ENCODE measurements around the gene S1PR1. TPM values are rescaled to one million over a fixed set of nuclear protein-coding genes. Genes with fewer than 3 reads are reported as not detected.

The S1PR1 gene
- total RNA-seq, 1 experiment from 2014 or later: 1.1 TPM

DNA sequence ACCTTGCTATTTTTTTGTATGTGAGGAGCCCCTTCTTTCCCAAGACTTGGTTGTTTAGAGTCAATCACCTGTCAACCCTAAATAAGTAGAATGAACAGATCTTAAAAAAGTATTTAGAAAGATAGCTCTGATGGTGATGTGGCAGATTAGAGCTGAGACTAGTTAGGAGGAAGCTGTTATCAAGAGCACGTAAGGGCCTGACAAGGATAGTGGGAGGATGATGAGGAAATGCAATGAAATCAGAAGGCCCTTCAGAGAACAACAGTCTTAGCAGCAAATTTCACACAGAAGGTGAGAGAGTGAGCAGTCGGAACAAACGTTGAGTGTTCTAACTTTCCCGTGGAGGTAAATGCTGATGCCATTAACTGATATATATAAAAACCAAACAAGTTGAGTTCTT lies 15.9 kb upstream of the S1PR1 start:
- H3K9me3 ChIP-seq (ENCODE audit: low read depth, low read length, poor library complexity, severe bottlenecking): no peaks in the 10 kb centered on the region
- H3K27ac ChIP-seq (ENCODE audit: low read depth, low read length, poor library complexity, severe bottlenecking): no peak overlapping the region
- no peaks in the 10 kb centered on the region for H3K4me1 ChIP-seq (ENCODE audit: insufficient read depth, low read length, poor library complexity, severe bottlenecking)
- no peaks in the 10 kb centered on the region for H3K27me3 ChIP-seq (replicated peaks; ENCODE audit: insufficient read depth, low read depth, low read length, poor library complexity)
- ChIA-PET CTCF (interaction anchor here (0.6 kb wide), 1 partner anchor 15 kb away, joined by 3 read pairs; no protein-coding TSS in a partner anchor), POLR2A (ENCODE audit: low non-redundant PET) (no interaction called here)
- no peaks in the 10 kb centered on the region for H3K36me3 ChIP-seq (ENCODE audit: insufficient read depth, low read length, poor library complexity, severe bottlenecking)
- TF ChIP-seq EZH2 (IDR thresholded peaks at IDR 0.05; ENCODE audit: borderline replicate concordance, low read depth, low read length, poor library complexity, severe bottlenecking) (no peak), CTCF (conservative IDR thresholded peaks at IDR 0.05; ENCODE audit: low read depth, low read length) (no peak)
- intact Hi-C loops (cut with micrococcal nuclease; ENCODE audit: unreplicated experiment): no loop called here
- no peak for DNase-seq (ENCODE audit: low spot score)
- no TSS peak for BruUV-seq (replicated peaks)
- no peak overlapping the region for H3K4me3 ChIP-seq (ENCODE audit: low read depth, low read length, poor library complexity, severe bottlenecking)

- BruUV-seq (replicated peaks): no TSS peak
- no peaks in the 10 kb centered on the region for H3K36me3 ChIP-seq (ENCODE audit: insufficient read depth, low read length, poor library complexity, severe bottlenecking)
- no peaks in the 10 kb centered on the region for H3K9me3 ChIP-seq (ENCODE audit: low read depth, low read length, poor library complexity, severe bottlenecking)
- intact Hi-C loops (cut with micrococcal nuclease; ENCODE audit: unreplicated experiment): no loop called here
- TF ChIP-seq EZH2 (IDR thresholded peaks at IDR 0.05; ENCODE audit: borderline replicate concordance, low read depth, low read length, poor library complexity, severe bottlenecking) (no peak), CTCF (conservative IDR thresholded peaks at IDR 0.05; ENCODE audit: low read depth, low read length) (no peak)
- no peaks in the 10 kb centered on the region for H3K27me3 ChIP-seq (replicated peaks; ENCODE audit: insufficient read depth, low read depth, low read length, poor library complexity)
- no peak overlapping the region for H3K4me3 ChIP-seq (ENCODE audit: low read depth, low read length, poor library complexity, severe bottlenecking)
- ChIA-PET CTCF (no interaction called here), POLR2A (ENCODE audit: low non-redundant PET) (no interaction called here)
- H3K4me1 ChIP-seq (ENCODE audit: insufficient read depth, low read length, poor library complexity, severe bottlenecking): no peaks in the 10 kb centered on the region
- DNase-seq (ENCODE audit: low spot score): no peak
- no peak overlapping the region for H3K27ac ChIP-seq (ENCODE audit: low read depth, low read length, poor library complexity, severe bottlenecking)
Measured at GRCh38 chr1:101221945-101222429, 14.8 kb upstream of the S1PR1 start.

- H3K27ac ChIP-seq (ENCODE audit: low read depth, low read length, poor library complexity, severe bottlenecking): no peak overlapping the region
- H3K27me3 ChIP-seq (replicated peaks; ENCODE audit: insufficient read depth, low read depth, low read length, poor library complexity): no peaks in the 10 kb centered on the region
- CTCF ChIA-PET: no interaction called here
- intact Hi-C loops (cut with micrococcal nuclease; ENCODE audit: unreplicated experiment): no loop called here
- no peak for TF ChIP-seq CTCF (conservative IDR thresholded peaks at IDR 0.05; ENCODE audit: low read depth, low read length)
- no peak for TF ChIP-seq EZH2 (IDR thresholded peaks at IDR 0.05; ENCODE audit: borderline replicate concordance, low read depth, low read length, poor library complexity, severe bottlenecking)
- H3K4me3 ChIP-seq (ENCODE audit: low read depth, low read length, poor library complexity, severe bottlenecking): no peak overlapping the region
- no peaks in the 10 kb centered on the region for H3K4me1 ChIP-seq (ENCODE audit: insufficient read depth, low read length, poor library complexity, severe bottlenecking)
- H3K36me3 ChIP-seq (ENCODE audit: insufficient read depth, low read length, poor library complexity, severe bottlenecking): no peaks in the 10 kb centered on the region
- no peak for DNase-seq (ENCODE audit: low spot score)
- POLR2A ChIA-PET (ENCODE audit: low non-redundant PET): no interaction called here
- no peaks in the 10 kb centered on the region for H3K9me3 ChIP-seq (ENCODE audit: low read depth, low read length, poor library complexity, severe bottlenecking)
- BruUV-seq (replicated peaks): no TSS peak
Measured at GRCh38 chr1:101227837-101228236, 9.0 kb upstream of the S1PR1 start.

Data from A673 (cell line).